Glomerular endothelial cell (primary cell): ENCODE data around the gene FSHB. TPM values are rescaled to one million over a fixed set of nuclear protein-coding genes. Genes with fewer than 3 reads are reported as not detected.
"Not testable (repeated sequence)": the region's sequence is repeated elsewhere in the genome, so short reads cannot be mapped to it uniquely, and the experiment has no call there.

Source experiments
- DNase-seq: peaks from one replicate; pipeline ENCODE4 v3.0.0-alpha.2; 2011; ENCODE audit warnings: low read depth, low spot score; ENCODE audit errors: extremely low read depth
- total RNA-seq: library from RNA; depleted of rRNA; stranded (reverse); fragments of >200 nt; gene quantifications from 2 replicates; pipeline ENCODE4 v1.2.3, GENCODE V29; 2015

FSHB gene
- not detected in 2 replicates for total RNA-seq

DNA sequence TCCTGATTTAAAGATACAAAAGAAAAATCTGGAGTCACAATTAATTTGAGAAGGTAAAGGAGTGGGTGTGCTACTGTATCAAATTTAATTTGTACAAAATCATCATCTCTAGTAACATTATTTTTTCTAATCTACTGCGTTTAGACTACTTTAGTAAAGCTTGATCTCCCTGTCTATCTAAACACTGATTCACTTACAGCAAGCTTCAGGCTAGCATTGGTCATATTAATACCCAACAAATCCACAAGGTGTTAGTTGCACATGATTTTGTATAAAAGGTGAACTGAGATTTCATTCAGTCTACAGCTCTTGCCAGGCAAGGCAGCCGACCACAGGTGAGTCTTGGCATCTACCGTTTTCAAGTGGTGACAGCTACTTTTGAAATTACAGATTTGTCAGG is at the start of gene FSHB:
Gene FSHB (plus strand): TSS at position 301 of the 400 bp plus-strand sequence. CDS start 889 bp downstream, outside the sequence.
- DNase-seq, result no peak

DNA sequence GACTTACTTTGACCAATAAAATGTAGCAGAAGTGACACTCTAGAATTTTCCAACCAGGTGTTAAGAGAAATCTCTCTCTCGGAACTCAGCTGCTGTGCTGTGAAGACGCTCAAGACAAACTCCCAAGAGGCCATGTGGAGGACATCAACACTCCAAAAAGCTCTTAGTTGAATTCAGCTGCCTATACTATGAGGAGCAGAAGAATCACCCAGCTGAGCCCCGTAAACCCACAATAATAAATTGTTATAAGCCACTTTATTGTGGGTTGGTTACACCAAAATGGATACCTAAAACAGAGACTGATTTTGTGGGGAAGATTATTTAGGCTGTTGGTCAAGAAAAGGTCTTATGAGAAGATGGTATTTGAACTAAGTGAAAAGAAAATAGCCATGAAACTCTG is 44.1 kb upstream of the FSHB start:
- no peak for DNase-seq

DNA sequence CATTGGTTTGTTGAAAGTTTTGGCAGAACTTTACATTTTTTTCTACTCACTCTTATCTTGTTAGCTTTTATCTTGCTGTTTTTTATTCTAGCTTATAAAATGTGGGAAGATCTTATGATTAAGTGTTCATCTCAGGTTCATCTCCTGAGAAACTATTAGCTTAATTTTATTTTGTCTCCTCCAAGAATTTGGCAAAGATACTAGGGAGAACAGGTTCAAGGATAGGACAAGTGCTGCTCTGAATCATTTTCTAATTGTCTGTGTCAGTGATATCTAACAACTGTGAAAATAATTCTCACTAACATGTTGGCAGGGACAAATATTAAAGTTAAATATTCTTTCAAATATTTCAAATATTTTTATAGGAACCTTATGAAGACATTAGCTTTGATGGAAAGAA is 38.2 kb upstream of the FSHB start:
- DNase-seq, result no peak

DNA sequence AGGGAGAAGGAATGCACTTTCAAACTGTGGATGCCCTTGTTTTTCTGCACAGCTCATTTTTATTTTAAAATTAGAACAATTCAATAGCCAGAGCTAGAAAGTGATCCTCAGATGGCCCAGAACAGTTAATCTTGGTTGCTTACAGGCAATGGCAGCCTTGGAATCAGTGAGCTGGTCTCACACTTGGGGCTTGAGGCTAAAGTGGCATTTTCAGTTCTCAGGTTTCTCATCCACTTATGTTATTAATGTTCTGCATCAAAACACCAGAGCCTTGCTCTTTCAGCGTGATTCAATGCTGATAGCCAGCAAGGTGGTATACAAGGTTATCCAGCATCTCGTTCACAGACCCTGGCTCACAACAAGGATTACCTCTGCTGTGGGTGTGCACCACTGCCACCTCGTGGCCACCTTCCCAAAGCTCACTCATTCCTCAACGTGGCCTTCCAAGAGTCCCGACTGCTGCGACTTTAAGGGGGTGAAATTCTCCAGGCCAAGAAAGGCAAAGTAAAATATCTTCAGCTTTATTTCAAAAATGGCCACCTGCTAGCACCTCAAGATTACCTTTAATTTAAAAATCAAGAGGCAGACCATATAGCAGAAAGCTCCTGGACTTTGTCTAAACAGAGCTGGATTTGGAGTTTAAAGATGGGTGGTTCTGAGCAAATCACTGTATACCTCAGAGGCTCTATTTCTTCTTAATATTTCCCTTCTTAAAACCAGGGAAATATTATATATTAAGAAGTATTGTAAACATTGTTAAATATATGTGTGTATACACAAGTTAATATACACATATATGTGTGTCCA is 34.2 kb upstream of the FSHB start:
- DNase-seq, result peak; percentile 14

DNA sequence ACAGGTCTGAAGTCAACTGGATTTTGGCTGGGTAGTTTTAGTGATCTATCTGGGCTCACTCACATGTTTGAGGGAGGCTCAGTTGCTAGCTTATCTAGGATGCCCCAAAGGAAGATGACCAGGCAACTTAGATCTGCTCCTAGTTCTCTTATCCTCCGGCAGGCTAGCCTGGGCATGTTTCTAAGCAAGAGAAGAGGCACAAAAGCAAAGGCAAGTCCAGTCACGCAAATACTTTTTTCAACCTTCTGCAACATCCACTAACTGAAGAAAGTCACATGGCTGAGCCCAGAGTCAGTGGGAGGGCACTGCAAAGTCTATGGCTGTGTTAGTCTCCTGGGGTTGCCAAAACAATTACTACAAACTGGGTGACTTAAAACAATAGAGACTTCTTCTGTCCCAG is 32.9 kb upstream of the FSHB start:
- no peak for DNase-seq

DNA sequence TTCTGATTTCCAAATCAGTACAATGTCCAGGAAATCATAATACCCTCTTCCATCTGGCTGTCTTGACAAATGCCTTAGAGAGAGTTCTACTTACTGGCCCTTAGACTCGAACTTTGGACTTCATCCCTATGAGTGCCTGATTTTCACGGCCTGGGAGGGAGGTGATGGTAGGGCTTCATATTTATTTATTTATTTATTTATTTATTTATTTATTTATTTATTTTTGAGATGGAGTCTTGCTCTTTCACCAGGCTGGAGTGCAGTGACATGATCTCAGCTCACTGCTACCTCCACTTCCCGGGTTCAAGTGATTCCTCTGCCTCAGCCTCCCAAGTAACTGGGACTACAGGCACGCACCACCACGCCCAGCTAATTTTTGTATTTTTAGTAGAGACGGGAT is 27.8 kb upstream of the FSHB start:
- DNase-seq, result not testable (repeated sequence)

DNA sequence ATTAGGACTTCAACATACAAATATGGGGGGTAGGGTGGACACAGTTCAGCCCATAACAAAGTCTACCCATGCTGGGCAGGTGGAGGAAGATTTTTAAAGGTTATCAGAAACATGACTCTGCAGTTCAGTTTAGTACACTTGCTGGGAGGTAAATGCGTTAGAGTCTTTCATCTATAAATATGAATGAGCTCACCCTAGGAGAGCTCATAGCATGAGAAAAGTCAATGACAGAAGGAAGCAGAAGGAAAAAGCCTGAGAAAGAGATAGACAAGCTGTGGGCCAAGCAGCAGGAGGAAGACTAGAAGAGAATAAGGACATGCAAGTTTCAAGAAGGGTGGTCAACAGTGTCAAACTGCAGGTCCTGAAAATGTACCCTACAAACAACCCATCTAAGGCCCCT is 27.0 kb upstream of the FSHB start:
- no peak for DNase-seq

DNA sequence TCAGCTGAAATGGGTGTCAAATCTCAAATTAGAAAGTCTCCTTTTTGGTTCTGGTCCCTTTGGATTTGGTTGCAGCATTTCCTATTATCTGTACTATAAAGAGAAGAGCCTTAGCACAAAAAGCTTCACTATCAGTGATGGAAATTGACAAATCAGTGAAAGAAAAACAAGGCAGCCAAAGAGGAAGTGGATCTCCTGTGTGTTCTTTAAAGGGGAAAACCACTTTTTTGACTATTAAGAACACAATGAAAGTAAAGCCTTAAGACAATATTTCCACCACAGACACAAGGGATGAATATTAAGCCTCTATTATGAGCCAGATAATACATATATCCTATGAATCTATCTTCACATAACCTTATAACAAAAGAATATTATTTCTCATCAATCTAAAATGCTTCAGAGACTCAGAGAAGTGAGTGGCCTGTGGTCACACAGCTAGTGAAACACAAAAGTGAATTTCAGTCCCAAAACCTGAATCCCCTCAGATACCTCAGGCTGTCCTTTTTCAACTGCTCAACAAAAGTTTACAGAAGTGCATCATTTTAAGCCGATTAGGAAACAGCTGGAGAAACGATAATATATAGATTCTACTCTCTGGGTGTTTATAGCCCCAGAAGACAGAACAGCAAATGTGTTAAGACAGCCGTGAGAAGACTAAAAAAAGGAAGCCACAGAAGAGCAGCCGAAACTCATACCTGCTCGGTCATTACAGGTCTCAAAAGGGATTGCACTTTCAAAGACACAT is 24.4 kb upstream of the FSHB start:
- no peak for DNase-seq

DNA sequence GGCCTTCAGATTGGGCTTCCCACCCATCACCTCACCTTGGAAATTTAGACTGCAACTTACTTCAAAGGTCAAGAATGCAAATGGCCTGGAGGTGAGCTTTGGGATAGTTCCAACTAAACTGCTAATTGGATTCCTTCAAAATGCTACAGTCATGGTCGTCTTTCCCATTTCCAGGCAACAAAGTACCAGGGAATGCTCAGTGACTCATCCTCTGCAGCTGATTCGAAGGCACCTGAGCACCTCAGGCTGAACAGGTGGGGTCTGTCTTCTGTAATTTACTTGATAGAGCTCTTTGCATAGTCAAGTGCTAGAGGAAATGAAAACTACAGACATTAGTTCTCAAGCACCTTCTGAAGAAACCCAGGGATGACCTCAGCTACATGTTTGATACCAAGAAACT is 20.5 kb upstream of the FSHB start:
- DNase-seq, result no peak

DNA sequence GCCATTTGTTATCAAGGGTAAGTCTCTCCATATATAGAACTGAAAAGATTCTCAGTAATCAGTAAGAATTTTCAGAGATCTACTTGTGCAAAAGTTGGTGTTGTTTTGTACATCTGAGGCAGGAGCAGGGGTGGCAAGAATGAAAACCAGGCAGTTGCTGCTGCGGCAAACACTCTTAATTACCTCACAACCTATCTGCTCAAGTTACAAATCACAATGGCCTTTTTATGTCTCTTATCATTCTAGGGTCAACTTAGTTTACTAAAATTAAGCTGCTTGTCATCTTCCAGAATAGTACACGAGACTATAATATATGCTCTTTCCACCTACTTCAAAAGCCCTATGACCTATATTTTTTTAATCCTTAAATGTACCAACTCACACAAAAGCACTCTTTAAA is 14.3 kb upstream of the FSHB start:
- no peak for DNase-seq

DNA sequence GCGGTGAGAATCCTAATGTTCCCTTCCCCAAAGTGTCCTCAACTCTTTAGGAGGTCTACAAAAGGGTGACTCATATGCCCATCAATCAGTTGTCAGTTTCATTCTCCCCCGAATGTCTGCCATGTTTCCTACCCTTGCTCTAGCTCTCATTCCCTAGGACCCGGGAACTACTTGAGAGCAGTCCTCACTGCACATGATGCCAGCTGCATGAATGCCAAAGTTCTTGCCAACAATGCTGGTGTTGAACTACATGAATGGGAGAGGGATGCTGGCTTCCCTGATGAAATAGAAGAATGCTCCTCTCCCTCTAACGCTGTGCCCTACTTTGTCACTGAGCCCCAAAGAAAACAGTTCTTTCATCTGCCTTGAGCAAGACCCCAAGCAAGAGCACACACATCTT is 12.5 kb upstream of the FSHB start:
- DNase-seq, result no peak

DNA sequence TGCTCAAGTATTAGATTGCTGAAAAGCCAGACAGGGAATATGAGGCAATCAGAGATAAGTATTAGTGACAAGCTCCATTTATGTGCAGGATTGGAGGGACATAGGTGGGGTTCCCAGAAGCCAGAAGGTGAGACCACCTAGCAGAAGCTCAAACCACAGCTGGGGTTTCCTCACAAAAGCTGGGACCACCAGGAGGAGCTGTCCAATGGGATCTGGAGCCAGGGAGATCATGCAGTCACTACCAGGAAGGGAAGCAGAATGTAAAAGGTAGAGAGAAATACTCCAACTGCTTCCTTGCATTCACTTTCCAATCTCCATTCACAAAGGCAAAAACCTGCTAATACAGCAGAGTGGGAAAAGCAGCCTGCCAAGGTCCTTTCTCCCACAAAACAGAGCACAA is 5.2 kb upstream of the FSHB start:
- no peak for DNase-seq

DNA sequence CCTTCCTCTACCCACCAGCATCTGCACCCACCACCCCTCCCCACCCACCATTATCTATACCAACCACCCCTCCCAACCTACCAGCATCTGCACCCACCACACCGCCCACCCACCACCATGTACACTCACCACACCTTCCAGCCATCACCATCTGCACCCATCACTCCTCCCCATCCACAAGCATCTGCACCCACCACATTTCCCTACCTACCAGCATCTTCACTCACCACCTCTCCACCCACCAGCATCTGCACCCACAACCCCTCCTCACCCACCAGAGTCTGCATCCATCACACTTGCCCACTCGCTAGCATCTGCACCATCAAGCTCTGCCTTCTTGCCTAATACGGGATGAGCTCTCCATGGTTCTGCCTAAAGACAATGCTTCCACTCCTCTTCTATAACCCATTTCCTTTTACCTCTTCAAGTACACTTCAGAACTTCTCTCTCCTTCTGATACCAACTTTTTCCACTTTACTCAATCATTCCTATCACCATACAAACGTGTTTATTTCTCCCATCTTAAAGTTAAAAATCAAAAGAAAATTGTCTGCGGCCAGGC is 2.4 kb upstream of the FSHB start:
- no peak for DNase-seq

DNA sequence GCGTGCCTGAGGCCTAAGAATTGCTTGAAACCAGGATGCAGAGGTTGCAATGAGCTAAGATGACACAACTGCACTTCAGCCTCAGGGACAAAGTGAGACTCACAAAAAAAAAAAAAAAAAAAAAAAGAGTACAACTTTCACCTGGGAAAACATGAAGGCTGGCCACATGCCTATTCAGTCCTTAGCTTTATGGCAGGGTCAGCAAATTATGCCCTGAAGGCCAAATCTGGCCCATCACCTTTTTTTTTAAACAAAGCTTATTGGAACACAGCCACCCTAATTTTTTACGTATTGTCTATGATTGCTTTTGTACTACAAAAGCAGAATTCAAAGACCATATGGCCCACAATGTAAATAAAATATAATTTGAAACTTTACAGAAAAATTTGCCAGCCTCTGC is 8.2 kb downstream of the FSHB start:
- no peak for DNase-seq

DNA sequence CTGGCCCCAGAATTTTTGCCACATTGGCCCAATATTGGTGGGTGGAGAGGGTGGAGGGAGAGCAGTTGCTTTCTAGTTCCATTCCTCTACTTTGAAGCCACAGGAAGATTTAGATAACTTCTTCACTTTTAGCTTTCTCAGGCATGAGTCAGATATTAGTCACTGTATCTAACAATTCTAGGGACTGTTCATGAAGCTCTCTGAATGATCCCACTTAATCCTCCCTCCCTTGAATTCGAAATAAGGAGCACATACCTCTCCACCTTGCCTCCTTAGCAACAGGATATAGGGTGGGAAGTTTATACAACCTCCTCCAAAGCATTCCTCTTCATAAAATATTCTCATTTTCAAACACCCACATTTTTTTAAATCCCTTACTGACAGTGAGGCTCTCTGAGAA is 13.5 kb downstream of the FSHB start:
- no peak for DNase-seq

DNA sequence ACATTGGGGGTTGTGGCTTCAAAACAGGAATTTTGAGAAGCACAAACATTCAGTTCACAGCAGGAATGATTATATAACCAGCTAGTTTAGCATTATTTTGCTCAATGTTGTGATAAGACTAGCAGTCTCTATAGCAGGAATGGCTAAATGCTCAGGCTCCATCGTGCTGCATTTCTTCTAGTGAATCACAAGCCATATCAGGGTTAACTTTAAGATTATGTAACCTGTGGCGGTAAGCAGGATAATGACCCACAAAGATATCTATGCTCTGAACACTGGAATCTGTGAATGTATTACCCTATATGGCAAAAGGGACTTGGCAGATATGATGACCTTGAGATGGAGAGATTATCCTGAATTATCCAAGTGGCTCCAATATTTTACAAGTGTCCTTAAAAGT is 14.8 kb downstream of the FSHB start:
- DNase-seq, result no peak

DNA sequence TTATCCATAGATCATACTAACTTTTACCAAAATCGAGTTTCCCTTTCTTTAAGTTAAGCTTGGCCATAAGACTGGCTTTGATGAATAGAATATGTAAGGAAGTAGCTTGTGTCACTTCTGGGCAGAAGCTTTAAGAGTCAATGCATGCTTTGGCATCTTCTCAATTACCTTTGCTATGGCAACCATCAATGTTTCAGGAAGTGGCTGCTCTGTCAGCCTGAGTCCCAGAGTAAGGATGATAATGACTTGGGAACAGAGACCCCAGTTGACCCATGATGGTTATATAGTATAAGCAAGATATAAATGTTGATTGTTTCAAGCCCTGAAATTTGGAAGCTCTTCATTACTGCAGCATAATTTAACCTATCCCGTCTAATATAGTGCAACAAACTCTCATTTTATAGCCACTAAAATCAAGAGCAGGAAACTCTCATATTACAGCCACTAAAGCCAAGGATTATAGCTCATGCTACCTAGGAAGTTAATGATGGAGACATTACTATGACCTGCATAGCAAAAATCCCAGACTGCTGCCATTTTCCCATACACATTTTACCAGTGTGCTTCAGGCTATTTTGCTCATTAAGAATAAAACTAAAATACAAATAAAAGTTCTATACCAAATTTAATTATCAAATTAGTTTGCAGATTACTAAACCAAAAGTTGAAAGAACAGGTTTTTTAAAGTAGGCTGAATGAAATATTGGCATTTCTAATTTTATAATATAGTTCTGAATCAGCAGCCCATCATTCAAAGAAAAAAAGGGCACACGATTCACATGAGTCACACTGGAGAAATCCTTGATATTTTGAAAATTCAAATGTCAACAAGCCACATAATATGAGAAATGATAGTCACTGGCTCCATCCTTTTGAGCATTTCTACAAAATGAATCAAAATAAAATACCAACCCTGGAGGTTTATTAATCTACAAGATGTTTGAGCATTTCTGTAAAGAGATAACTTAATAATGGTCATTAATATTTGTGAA is 23.8 kb downstream of the FSHB start:
- no peak for DNase-seq

DNA sequence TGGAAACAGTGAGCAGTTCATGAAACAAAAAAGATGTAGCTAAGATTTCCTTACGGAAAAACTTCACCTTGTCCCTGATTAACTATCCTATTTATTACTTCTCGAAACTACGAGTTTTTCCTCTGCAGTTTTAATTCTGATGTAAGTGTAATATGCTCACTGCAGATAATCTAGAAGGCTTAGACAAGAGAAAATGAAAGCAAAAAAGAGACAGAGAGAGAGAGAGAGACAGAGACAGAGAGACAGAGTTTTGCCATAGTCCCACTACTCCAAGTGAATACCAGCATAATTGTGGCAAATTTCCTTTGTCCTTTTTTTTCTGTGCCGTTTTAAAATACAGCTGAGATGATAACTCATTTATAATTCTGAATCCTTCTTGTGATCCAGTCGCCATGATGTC is 24.8 kb downstream of the FSHB start:
- no peak for DNase-seq

DNA sequence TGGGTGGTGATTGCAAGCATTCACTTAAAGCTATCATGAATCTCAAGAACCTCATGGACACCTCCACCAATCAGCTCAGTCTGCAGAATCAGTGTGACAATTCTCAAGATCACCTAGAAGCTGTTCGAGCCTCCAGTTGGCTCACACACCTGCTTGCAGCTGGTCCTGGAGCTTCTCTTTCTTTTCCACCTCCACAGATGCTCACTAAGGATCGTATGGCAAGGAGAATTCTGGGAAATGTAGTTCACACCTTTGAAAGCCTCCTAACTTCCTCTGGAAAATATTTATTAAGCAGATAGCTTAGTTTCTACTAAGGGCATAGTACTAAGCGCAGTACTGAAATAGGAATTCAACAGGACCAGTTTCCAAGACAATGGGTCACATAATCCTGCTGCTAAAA is 26.2 kb downstream of the FSHB start:
- DNase-seq, result no peak

DNA sequence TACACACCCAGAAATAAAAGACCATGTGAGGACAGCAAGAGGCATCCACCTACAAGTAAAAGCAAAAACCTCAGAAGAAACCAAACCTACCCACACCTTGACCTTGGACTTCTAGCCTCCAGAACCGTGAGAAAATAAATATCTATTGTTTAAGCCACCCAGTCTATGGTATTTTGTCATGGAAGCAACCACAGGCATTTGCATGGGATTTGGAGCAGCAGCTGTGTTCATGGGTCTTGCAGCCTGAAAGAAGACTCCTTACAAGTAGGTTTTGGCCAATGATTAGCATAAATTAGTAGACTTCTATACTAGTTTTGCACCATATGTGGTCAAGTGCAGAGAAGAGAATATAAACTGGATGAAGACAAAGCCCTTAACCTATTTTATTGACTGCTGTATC is 27.9 kb downstream of the FSHB start:
- DNase-seq, result no peak

DNA sequence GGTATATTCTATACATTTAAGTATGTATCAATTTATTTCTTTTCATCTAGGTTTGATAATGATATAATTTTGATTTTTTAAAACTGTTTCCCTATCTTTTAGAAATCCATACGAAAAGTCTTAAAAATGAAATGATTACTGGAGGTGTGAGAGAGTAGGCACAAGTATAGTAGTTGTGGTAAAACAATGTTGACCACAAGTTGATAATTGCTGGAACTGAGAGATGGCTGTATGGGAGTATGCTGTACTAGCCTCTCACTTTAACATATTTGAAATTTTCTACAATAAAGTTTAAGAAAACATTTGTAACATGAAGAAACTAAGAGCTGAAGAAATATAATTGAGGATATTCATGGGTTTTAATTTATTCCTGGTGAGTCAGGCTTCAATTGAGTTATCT is 30.0 kb downstream of the FSHB start:
- no peak for DNase-seq
